GM23338 (cell line): ENCODE results near the gene MEF2A. TPM values are rescaled to one million over a fixed set of nuclear protein-coding genes. Genes with fewer than 3 reads are reported as not detected.

Experiments
- ATAC-seq: fragments of 200-7000 bp; cut with Tn5 transposase; 3 replicates; pipeline ENCODE4 v1.9.1; 2020
- DNase-seq: peaks from one replicate; pipeline ENCODE4 v3.0.0-alpha.2; 2015; ENCODE audit warnings: low spot score
- H2AFZ ChIP-seq: fragments of 200-600 bp; sonication (generic); 2 replicates; pipeline ENCODE4 v1.8.0; 2016; ENCODE audit warnings: antibody characterized with exemption, mild to moderate bottlenecking, moderate library complexity
- H3F3A ChIP-seq: fragments of 200-600 bp; sonication (generic); replicated peaks from 2 replicates; pipeline ENCODE4 v1.8.0; 2017; ENCODE audit warnings: antibody characterized with exemption, mixed run types, low read depth
- H3K27ac ChIP-seq: fragments of 200-600 bp; sonication (generic); 2 replicates; pipeline ENCODE4 v1.6.1; 2016; ENCODE audit warnings: low read depth
- H3K27me3 ChIP-seq: fragments of 200-600 bp; sonication (generic); 2 replicates; pipeline ENCODE4 v1.8.0; 2016; ENCODE audit warnings: mild to moderate bottlenecking, mixed run types, moderate library complexity; ENCODE audit not compliant: insufficient read depth
- H3K36me3 ChIP-seq: fragments of 200-600 bp; sonication (generic); 2 replicates; pipeline ENCODE4 v1.8.0; 2016; ENCODE audit warnings: mild to moderate bottlenecking; ENCODE audit not compliant: insufficient read depth
- H3K4me1 ChIP-seq: fragments of 200-600 bp; sonication (generic); 2 replicates; pipeline ENCODE4 v1.8.0; 2016; ENCODE audit warnings: mild to moderate bottlenecking, moderate library complexity; ENCODE audit not compliant: insufficient read depth
- H3K4me2 ChIP-seq: fragments of 200-600 bp; sonication (generic); 2 replicates; pipeline ENCODE4 v1.7.1; 2017; ENCODE audit warnings: mixed run types
- H3K4me3 ChIP-seq: fragments of 200-600 bp; sonication (generic); 2 replicates; pipeline ENCODE4 v1.6.1; 2016; ENCODE audit warnings: mixed run types
- H3K79me2 ChIP-seq: fragments of 200-600 bp; sonication (generic); replicated peaks from 2 replicates; pipeline ENCODE4 v1.8.0; 2017; ENCODE audit warnings: mild to moderate bottlenecking; ENCODE audit not compliant: insufficient read depth
- H3K9me2 ChIP-seq: fragments of 200-600 bp; sonication (generic); 2 replicates; pipeline ENCODE4 v1.8.0; 2017; ENCODE audit not compliant: insufficient read depth
- H4K20me1 ChIP-seq: fragments of 200-600 bp; sonication (generic); replicated peaks from 2 replicates; pipeline ENCODE4 v1.8.0; 2017; ENCODE audit warnings: mild to moderate bottlenecking; ENCODE audit not compliant: insufficient read depth
- H3K27ac Mint-ChIP-seq: 2 replicates; pipeline ENCODE4 v1.8.0; 2020; ENCODE audit warnings: inconsistent platforms, mild to moderate bottlenecking, moderate library complexity, mixed read lengths
- H3K27me3 Mint-ChIP-seq: 3 replicates; pipeline ENCODE4 v1.8.0; 2022; ENCODE audit warnings: low read depth, mild to moderate bottlenecking, moderate library complexity, mixed read lengths, inconsistent platforms; ENCODE audit not compliant: insufficient read depth, poor library complexity
- H3K36me3 Mint-ChIP-seq: 3 replicates; pipeline ENCODE4 v1.8.0; 2021; ENCODE audit warnings: low read depth, mild to moderate bottlenecking, inconsistent platforms, moderate library complexity, mixed read lengths
- H3K4me1 Mint-ChIP-seq: 3 replicates; pipeline ENCODE4 v1.8.0; 2020; ENCODE audit warnings: mild to moderate bottlenecking, inconsistent platforms, mixed read lengths
- H3K4me3 Mint-ChIP-seq: 3 replicates; pipeline ENCODE4 v1.8.0; 2021; ENCODE audit warnings: moderate library complexity, mild to moderate bottlenecking, inconsistent platforms, mixed read lengths
- H3K9me3 Mint-ChIP-seq: 3 replicates; pipeline ENCODE4 v1.8.0; 2020; ENCODE audit warnings: moderate library complexity, mild to moderate bottlenecking, inconsistent platforms, mixed read lengths
- ETS1 ChIP-seq: IDR thresholded peaks from 2 replicates; pipeline ENCODE4 v1.6.1; 2016; ENCODE audit warnings: antibody characterized with exemption
- EZH2phosphoT487 ChIP-seq: fragments of 200-600 bp; sonication (generic); IDR thresholded peaks from one replicate; pipeline ENCODE4 v1.8.1; 2018; ENCODE audit warnings: antibody characterized with exemption; ENCODE audit not compliant: unreplicated experiment
- JUNB ChIP-seq: IDR thresholded peaks from one replicate; pipeline ENCODE4 v1.6.1; 2016; ENCODE audit warnings: antibody characterized with exemption; ENCODE audit not compliant: unreplicated experiment
- POLR2AphosphoS5 ChIP-seq: IDR thresholded peaks from 2 replicates; pipeline ENCODE4 v1.6.1; 2016; ENCODE audit warnings: antibody characterized with exemption, low read depth
- REST ChIP-seq: IDR thresholded peaks from one replicate; pipeline ENCODE4 v1.6.1; 2018; ENCODE audit warnings: antibody characterized with exemption; ENCODE audit not compliant: unreplicated experiment
- ZNF331 ChIP-seq: fragments of 250-450 bp; sonication (Bioruptor Pico); IDR thresholded peaks from 2 replicates; pipeline ENCODE4 v1.5.0; 2020; ENCODE audit warnings: low read depth, mild to moderate bottlenecking, moderate library complexity
- ZNF462 ChIP-seq: fragments of 250-450 bp; sonication (Bioruptor Pico); IDR thresholded peaks from 2 replicates; pipeline ENCODE4 v1.5.0; 2020; ENCODE audit warnings: mild to moderate bottlenecking, moderate library complexity
- polyA plus RNA-seq: library from polyadenylated mRNA; unstranded; fragments of >200 nt; fragmentation: Nextera tagmentation; extraction: Ambion mirVana; gene quantifications from 2 replicates; pipeline ENCODE4 v1.2.1, GENCODE V29; 2016
- total RNA-seq: library from RNA; depleted of rRNA; stranded (reverse); fragments of >200 nt; shearing (Covaris generic); gene quantifications from 2 replicates; pipeline ENCODE4 v1.2.3, GENCODE V29; 2014

MEF2A gene
- total and polyA plus RNA-seq, 2 experiments from 2014 or later, result 20.3 to 42.3 TPM

GRCh38 chr15:99571299-99571698 lies 5.5 kb downstream of the MEF2A start:
- H3K27ac Mint-ChIP-seq, result no peak overlapping the region
- no peak overlapping the region for H3K4me3 Mint-ChIP-seq
- H3K36me3 ChIP-seq, result no peaks in the 10 kb centered on the region
- peaks cover 14% of the 10 kb centered on the region; the same call in 1 of the 2 replicates for H4K20me1 ChIP-seq
- H3K27me3 ChIP-seq, result no peaks in the 10 kb centered on the region
- H3K9me3 Mint-ChIP-seq, result no peaks in the 10 kb centered on the region
- H3K27ac ChIP-seq, result no peak overlapping the region
- H3K4me1 Mint-ChIP-seq, result peaks cover 40% of the 10 kb centered on the region
- H3K79me2 ChIP-seq, result peaks cover 99% of the 10 kb centered on the region
- H3F3A ChIP-seq, result no peaks in the 10 kb centered on the region
- peaks cover 4% of the 10 kb centered on the region for H3K27me3 Mint-ChIP-seq
- DNase-seq (no peak), ATAC-seq (no peak)
- H3K4me2 ChIP-seq, result no peak overlapping the region
- H3K4me1 ChIP-seq, result peaks cover 51% of the 10 kb centered on the region
- no peak overlapping the region for H3K4me3 ChIP-seq
- TF ChIP-seq ZNF331 (CRISPR knock-in tag) (no peak), ZNF462 (CRISPR knock-in tag) (no peak), POLR2AphosphoS5 (no peak), EZH2phosphoT487 (no peak)
- no peaks in the 10 kb centered on the region; the same call in 2 of the 3 replicates for H3K36me3 Mint-ChIP-seq
- no peaks in the 10 kb centered on the region for H3K9me2 ChIP-seq
- H2AFZ ChIP-seq, result no peak overlapping the region

GRCh38 chr15:99574048-99574447 lies 8.3 kb downstream of the MEF2A start:
- no peak for ATAC-seq
- Mint-ChIP-seq H3K36me3 (no peaks in the 10 kb centered on the region; the same call in 2 of the 3 replicates), H3K27ac (no peak overlapping the region), H3K4me3 (no peak overlapping the region), H3K9me3 (no peaks in the 10 kb centered on the region), H3K27me3 (no peaks in the 10 kb centered on the region), H3K4me1 (peaks cover 47% of the 10 kb centered on the region)
- Histone ChIP-seq H2AFZ (no peak overlapping the region), H3F3A (no peaks in the 10 kb centered on the region), H3K4me1 (peaks cover 53% of the 10 kb centered on the region), H3K4me2 (no peak overlapping the region), H3K79me2 (peaks cover 100% of the 10 kb centered on the region), H3K27ac (no peak overlapping the region), H3K36me3 (no peaks in the 10 kb centered on the region), H3K4me3 (no peak overlapping the region), H4K20me1 (peaks cover 5% of the 10 kb centered on the region; the same call in 1 of the 2 replicates), H3K9me2 (no peaks in the 10 kb centered on the region), H3K27me3 (no peaks in the 10 kb centered on the region)
- DNase-seq, result no peak
- TF ChIP-seq POLR2AphosphoS5 (no peak), REST (no peak), ETS1 (no peak), JUNB (no peak)
